Measurements from ENCODE around the gene MAP2K6.

- TF ChIP-seq CTCF (IDR thresholded peaks at IDR 0.05) (no peak), POLR2A (IDR thresholded peaks at IDR 0.05) (no peak)
Observed at GRCh38 chr17:69503711-69504110, 89.2 kb downstream of the MAP2K6 start.
